H1 (cell line): Measurements from ENCODE around the gene TMEM151A. TPM values are rescaled to one million over a fixed set of nuclear protein-coding genes. Genes with fewer than 3 reads are reported as not detected.
A peak's percentile ranks its signal among the peaks of the same experiment; 100 is the strongest.

Source experiments
- CTCF ChIA-PET: fragments of 300-600 bp; sonication (Branson Sonifier 250); formaldehyde crosslinking; loops from one replicate; lab custom pipeline; 2021; ENCODE audit not compliant: partially characterized antibody; lab: Charles Lee
- POLR2A ChIA-PET: fragments of 300-600 bp; sonication (Branson Sonifier 250); formaldehyde crosslinking; loops from one replicate; lab custom pipeline; 2021; ENCODE audit warnings: inconsistent platforms; ENCODE audit not compliant: partially characterized antibody; lab: Charles Lee
- DNase-seq, 2 experiments: peaks; one replicate each; pipeline versions ENCODE4 v3.0.0 to v3.0.0-alpha.2; 2010 to 2022; ENCODE audit warnings: low spot score in 2 of 2, low read depth in 1 of 2, mixed read lengths in 1 of 2
- FAIRE-seq: peaks from 2 replicates; lab custom pipeline; 2011; peaks lifted over from hg19 to GRCh38; lab: Jason Lieb, UNC
- H2AFZ ChIP-seq: 2 replicates; pipeline ENCODE4 v1.8.1; 2012; ENCODE audit warnings: low read length, inconsistent platforms
- H2AK5ac ChIP-seq: 2 replicates; pipeline ENCODE4 v1.6.1; 2013; ENCODE audit warnings: low read depth, low read length
- H2BK120ac ChIP-seq: replicated peaks from 2 replicates; pipeline ENCODE3; 2013; ENCODE audit warnings: low read depth, low read length, inconsistent platforms
- H2BK12ac ChIP-seq: 2 replicates; pipeline ENCODE4 v1.6.1; 2013; ENCODE audit warnings: low read depth, low read length
- H2BK15ac ChIP-seq: 2 replicates; pipeline ENCODE4 v1.6.1; 2013; ENCODE audit warnings: low read length
- H2BK20ac ChIP-seq: 2 replicates; pipeline ENCODE4 v1.6.1; 2013; ENCODE audit warnings: low read length
- H2BK5ac ChIP-seq: 2 replicates; pipeline ENCODE4 v1.6.1; 2013; ENCODE audit warnings: low read depth, low read length
- H3K14ac ChIP-seq: 2 replicates; pipeline ENCODE4 v1.6.1; 2013; ENCODE audit warnings: inconsistent platforms; ENCODE audit not compliant: insufficient read length
- H3K18ac ChIP-seq: 2 replicates; pipeline ENCODE4 v1.6.1; 2013; ENCODE audit warnings: low read length; ENCODE audit errors: extremely low read depth
- H3K23ac ChIP-seq: 2 replicates; pipeline ENCODE4 v1.6.1; 2013; ENCODE audit warnings: inconsistent platforms; ENCODE audit not compliant: insufficient read length
- H3K23me2 ChIP-seq: 2 replicates; pipeline ENCODE4 v1.6.1; 2013; ENCODE audit warnings: low read depth, low read length
- H3K27ac ChIP-seq: 2 replicates; pipeline ENCODE4 v1.6.1; 2011; ENCODE audit warnings: low read depth, low read length, inconsistent platforms
- H3K27me3 ChIP-seq, 4 experiments: replicated peaks in 1 of 4; 1 replicate in 1 of 4; 2 replicates in 3 of 4; pipeline versions ENCODE4 v1.6.1 to v1.8.1; 2011 to 2013; ENCODE audit warnings: low read length in 3 of 4, mild to moderate bottlenecking in 3 of 4, inconsistent platforms in 2 of 4, mixed read lengths in 2 of 4, moderate library complexity in 1 of 4; ENCODE audit not compliant: control insufficient read depth in 3 of 4, insufficient read depth in 3 of 4; ENCODE audit errors: extremely low read depth in 1 of 4
- H3K36me3 ChIP-seq, 4 experiments: 2 replicates each; pipeline versions ENCODE4 v1.6.1 to v1.8.1; 2011 to 2013; ENCODE audit warnings: mild to moderate bottlenecking in 4 of 4, low read length in 3 of 4, moderate library complexity in 2 of 4, control low read depth in 1 of 4, inconsistent platforms in 1 of 4; ENCODE audit not compliant: insufficient read depth in 4 of 4, control insufficient read depth in 2 of 4
- H3K4ac ChIP-seq: replicated peaks from 2 replicates; pipeline ENCODE3; 2013; ENCODE audit warnings: low read length, low read depth, mixed read lengths, inconsistent platforms; ENCODE audit not compliant: insufficient read length
- H3K4me1 ChIP-seq, 4 experiments: replicated peaks in 1 of 4; 1 replicate in 1 of 4; 2 replicates in 3 of 4; pipeline versions ENCODE4 v1.6.1 to v1.8.1; 2011 to 2013; ENCODE audit warnings: low read length in 3 of 4, inconsistent platforms in 2 of 4, mixed read lengths in 1 of 4; ENCODE audit not compliant: insufficient read depth in 4 of 4, control insufficient read depth in 3 of 4
- H3K4me2 ChIP-seq, 2 experiments: 2 replicates each; pipeline versions ENCODE4 v1.6.1 to v1.8.1; 2011 to 2013; ENCODE audit warnings: low read depth in 2 of 2, low read length in 2 of 2, control low read depth in 1 of 2, inconsistent platforms in 1 of 2, mild to moderate bottlenecking in 1 of 2; ENCODE audit not compliant: insufficient read depth in 1 of 2
- H3K4me3 ChIP-seq, 4 experiments: fragments of 200-600, 300-600 bp in 1 of 4; sonication (generic), shearing (Covaris generic), sonication (Bioruptor Twin) in 1 of 4; 2 replicates each; pipeline versions ENCODE4 v1.5.1 to v1.8.1; 2011 to 2016; ENCODE audit warnings: low read length in 4 of 4, low read depth in 3 of 4, control low read depth in 2 of 4, inconsistent platforms in 2 of 4, mild to moderate bottlenecking in 2 of 4, mixed read lengths in 1 of 4, moderate library complexity in 1 of 4; ENCODE audit not compliant: insufficient read depth in 2 of 4; ENCODE audit errors: extremely low read depth in 1 of 4
- H3K56ac ChIP-seq: replicated peaks from 2 replicates; pipeline ENCODE3; 2013; ENCODE audit warnings: low read depth, mild to moderate bottlenecking, mixed read lengths, low read length, inconsistent platforms; ENCODE audit not compliant: insufficient read length
- H3K79me1 ChIP-seq: 2 replicates; pipeline ENCODE4 v1.6.1; 2013; ENCODE audit warnings: low read depth, low read length, control low read depth
- H3K79me2 ChIP-seq, 2 experiments: 2 replicates each; pipeline versions ENCODE4 v1.6.1 to v1.8.1; 2012 to 2013; ENCODE audit warnings: low read length in 2 of 2, mild to moderate bottlenecking in 2 of 2, inconsistent platforms in 1 of 2; ENCODE audit not compliant: insufficient read depth in 2 of 2, control insufficient read depth in 1 of 2
- H3K9ac ChIP-seq, 4 experiments: replicated peaks in 1 of 4; 1 replicate in 1 of 4; 2 replicates in 3 of 4; pipeline versions ENCODE4 v1.6.1 to v1.8.1; 2011 to 2013; ENCODE audit warnings: low read depth in 3 of 4, low read length in 3 of 4, control low read depth in 2 of 4, mild to moderate bottlenecking in 2 of 4, moderate library complexity in 2 of 4, inconsistent platforms in 1 of 4; ENCODE audit errors: extremely low read depth in 1 of 4
- H3K9me3 ChIP-seq, 2 experiments: 2 replicates each; pipeline versions ENCODE4 v1.6.1 to v1.8.1; 2012 to 2013; ENCODE audit warnings: mild to moderate bottlenecking in 2 of 2, moderate library complexity in 2 of 2, control low read depth in 1 of 2, inconsistent platforms in 1 of 2, low read depth in 1 of 2, low read length in 1 of 2, mixed read lengths in 1 of 2; ENCODE audit not compliant: insufficient read depth in 2 of 2
- H4K20me1 ChIP-seq, 2 experiments: replicated peaks in 1 of 2; 2 replicates each; pipeline versions ENCODE3 to v1.8.1; 2011 to 2013; ENCODE audit warnings: inconsistent platforms in 2 of 2, low read length in 2 of 2, mild to moderate bottlenecking in 1 of 2; ENCODE audit not compliant: insufficient read depth in 2 of 2, control insufficient read depth in 1 of 2
- H4K5ac ChIP-seq: 2 replicates; pipeline ENCODE4 v1.6.1; 2013; ENCODE audit warnings: low read length, low read depth, mixed read lengths, inconsistent platforms; ENCODE audit not compliant: insufficient read length
- H4K8ac ChIP-seq: 2 replicates; pipeline ENCODE4 v1.8.0; 2013; ENCODE audit warnings: mild to moderate bottlenecking, moderate library complexity, low read length, inconsistent platforms; ENCODE audit not compliant: insufficient read depth; ENCODE audit errors: extremely low read depth
- H4K91ac ChIP-seq: replicated peaks from 2 replicates; pipeline ENCODE3; 2013; ENCODE audit warnings: low read length, mixed read lengths, inconsistent platforms; ENCODE audit not compliant: insufficient read length
- CREB1 ChIP-seq: IDR thresholded peaks from 2 replicates; pipeline ENCODE4 v1.6.1; 2012; ENCODE audit warnings: inconsistent platforms
- GABPA ChIP-seq: IDR thresholded peaks from 2 replicates; pipeline ENCODE4 v1.6.1; 2011; ENCODE audit warnings: mild to moderate bottlenecking, low read length, moderate library complexity, borderline replicate concordance; ENCODE audit not compliant: insufficient read depth
- HDAC6 ChIP-seq: IDR thresholded peaks from one replicate; pipeline ENCODE4 v1.7.1; 2012; ENCODE audit warnings: low read depth, mild to moderate bottlenecking, inconsistent platforms, low read length, moderate library complexity
- MAX ChIP-seq: IDR thresholded peaks from 2 replicates; pipeline ENCODE4 v1.6.1; 2012; ENCODE audit warnings: inconsistent platforms
- POU5F1 ChIP-seq: IDR thresholded peaks from 2 replicates; pipeline ENCODE4 v1.6.1; 2011; ENCODE audit warnings: low read depth, mild to moderate bottlenecking, low read length, moderate library complexity
- RFX5 ChIP-seq: IDR thresholded peaks from 2 replicates; pipeline ENCODE4 v1.6.1; 2011; ENCODE audit warnings: low read depth, low read length, improper control_type of control experiment, borderline replicate concordance
- SIRT6 ChIP-seq: IDR thresholded peaks from one replicate; pipeline ENCODE4 v1.7.1; 2012; ENCODE audit warnings: low read length, inconsistent platforms
- TCF12 ChIP-seq: IDR thresholded peaks from 2 replicates; pipeline ENCODE4 v1.6.1; 2011; ENCODE audit warnings: low read depth, mild to moderate bottlenecking, low read length
- ZNF274 ChIP-seq: IDR thresholded peaks from 2 replicates; pipeline ENCODE4 v1.7.0; 2012; ENCODE audit warnings: low read length, borderline replicate concordance; ENCODE audit errors: extremely low read depth
- WGBS, 2 experiments: shearing (Covaris generic) in 1 of 2; methylation state at CpG; one replicate each; pipeline versions ENCODE4 v1.1.6 to v1.1.7; 2013 to 2015; ENCODE audit warnings: low lambda C conversion rate in 2 of 2, mixed read lengths in 2 of 2, inconsistent platforms in 1 of 2, low coverage in 1 of 2, missing lambda C conversion rate in 1 of 2; ENCODE audit not compliant: insufficient replicate concordance in 2 of 2, insufficient coverage in 1 of 2, insufficient read length in 1 of 2; ENCODE audit errors: extremely low coverage in 1 of 2, missing lambda C conversion rate in 1 of 2; 5-methylcytosine and 5-hydroxymethylcytosine counted together
- polyA plus RNA-seq, 7 experiments: library from polyadenylated mRNA; depleted of rRNA in 3 of 7; stranded (reverse) in 5 of 7; unstranded in 2 of 7; fragments of >200 nt in 5 of 7; fragments of 200-250 nt in 2 of 7; gene quantifications; 1 replicate in 5 of 7; 2 replicates in 1 of 7; 4 replicates in 1 of 7; pipeline versions ENCODE4 v1.2.1 to v1.2.3, GENCODE V29; 2011 to 2013; ENCODE audit warnings: missing spikeins in 2 of 7, mixed read lengths in 2 of 7
- total RNA-seq: library from RNA; stranded (reverse); fragmentation: NEBNext Ultra II Directional; extraction: Animal tissue kit (Norgen Biotek cat#: 25700); gene quantifications from 2 replicates; pipeline ENCODE4 v1.2.1, GENCODE V29; 2021
- TF ChIP-seq, protein P1 (sequence below): IDR thresholded peaks from 2 replicates; pipeline ENCODE4 v1.6.1; 2011; ENCODE audit warnings: low read depth, mild to moderate bottlenecking, low read length; ENCODE audit not compliant: insufficient read depth

Gene TMEM151A
- total and polyA plus RNA-seq, 2 of the 8 experiments (the other 6 are each of a cell fraction or from before 2014, with no cell fraction given): 3.2 TPM

- Histone ChIP-seq H2AFZ (no peak overlapping the region), H2BK5ac (no peak overlapping the region), H3K23ac (no peak overlapping the region), H3K79me2 (peaks cover 0 to 9% of the 10 kb centered on the region in 2 experiments; a peak in 1 of 4 replicates), H2AK5ac (no peak overlapping the region), H2BK15ac (0 out of 2 replicates have a peak overlapping the region, but pooled peaks have one; percentile 23), H2BK12ac (no peak overlapping the region), H3K4me3 (peak overlapping the region in 1 of 4 experiments; percentile 91; a peak in 1 of 8 replicates), H3K23me2 (peaks cover 12% of the 10 kb centered on the region; the same call in 1 of the 2 replicates), H4K20me1 (peaks cover 4 to 9% of the 10 kb centered on the region in 2 experiments), H3K4me1 (peaks cover 0 to 21% (median 6%) of the 10 kb centered on the region in 4 experiments; a peak in 5 of 7 replicates), H3K27ac (no peak overlapping the region), H3K36me3 (no peaks in the 10 kb centered on the region), H2BK20ac (no peak overlapping the region), H3K9ac (no peak overlapping the region; a peak in 1 of 7 replicates), H3K14ac (no peak overlapping the region), H3K27me3 (peaks cover 2 to 28% (median 18%) of the 10 kb centered on the region in 4 experiments), H4K8ac (no peak overlapping the region), H3K4me2 (peak overlapping the region; percentile 74 to 86; a peak in 2 of 4 replicates), H2BK120ac (no peak overlapping the region), H4K91ac (no peak overlapping the region), H4K5ac (no peak overlapping the region), H3K4ac (no peak overlapping the region), H3K9me3 (no peaks in the 10 kb centered on the region), H3K56ac (no peak overlapping the region), H3K18ac (no peak overlapping the region), H3K79me1 (peaks cover 6% of the 10 kb centered on the region)
- ChIA-PET CTCF (interaction anchor here (1.0 to 6.9 kb wide), 6 partner anchors 8 to 68 kb away, joined by 3 to 57 read pairs (median 6); no protein-coding TSS in a partner anchor), POLR2A (interaction anchor here (1.6 to 4.5 kb wide), 4 partner anchors 10 to 42 kb away, joined by 8 to 29 read pairs (median 18); partner anchors contain the start of gene RAB1B)
- 86% methylated on average over 2 of the region's 2 CpGs; no CpG with 5 or more reads in 1 of the 2 experiments for whole genome bisulfite sequencing, 2 experiments
- TF ChIP-seq MAX (no peak), TCF12 (no peak), RFX5 (no peak), POU5F1 (no peak), GABPA (no peak), CREB1 (no peak), ZNF274 (no peak), HDAC6 (no peak), SIRT6 (no peak)
- TF ChIP-seq, protein P1, sequence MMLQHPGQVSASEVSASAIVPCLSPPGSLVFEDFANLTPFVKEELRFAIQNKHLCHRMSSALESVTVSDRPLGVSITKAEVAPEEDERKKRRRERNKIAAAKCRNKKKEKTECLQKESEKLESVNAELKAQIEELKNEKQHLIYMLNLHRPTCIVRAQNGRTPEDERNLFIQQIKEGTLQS: no peak
- FAIRE-seq (no peak), DNase-seq (no peak)
Measured at GRCh38 chr11:66290330-66290621, 1.4 kb upstream of the TMEM151A start.
